ELF-1 (cell line): ENCODE data around the gene GEMIN5.

Source experiments
- DNase-seq: peaks from one replicate; pipeline ENCODE4 v3.0.0-alpha.2; 2016; ENCODE audit warnings: low read depth, low spot score

GEMIN5 gene

GRCh38 chr5:154850255-154851062 is 87.6 kb downstream of the GEMIN5 start, which contains the start of gene FAXDC2:
TSS of gene FAXDC2 (minus strand) at chr5:154850603. CDS start at chr5:154838178, 12,425 bp downstream.
- peak; percentile 93 for DNase-seq

GRCh38 chr5:154849791-154850201 is 88.2 kb downstream of the GEMIN5 start:
- DNase-seq: no peak

- no peak for DNase-seq
Measured at GRCh38 chr5:154849264-154849785, 88.7 kb downstream of the GEMIN5 start.

GRCh38 chr5:154844809-154845208 is 93.2 kb downstream of the GEMIN5 start:
- no peak for DNase-seq

GRCh38 chr5:154842689-154843530 is 95.1 kb downstream of the GEMIN5 start:
- DNase-seq: no peak

- DNase-seq: no peak
Measured at GRCh38 chr5:154841273-154841661, 96.7 kb downstream of the GEMIN5 start.

GRCh38 chr5:154840435-154841272 is 97.4 kb downstream of the GEMIN5 start:
- DNase-seq: no peak
